Amygdala (tissue), 56 donors: Measurements from ENCODE around the gene MYMK.
A peak's percentile ranks its signal among the peaks of the same experiment; 100 is the strongest.

Source experiments
- DNase-seq, 56 donors: peaks; one replicate each; lab custom pipeline; 2025; lab: John Stamatoyannopoulos, UW

Gene MYMK

GRCh38 chr9:133558191-133559126, 33.7 kb upstream of the MYMK start:
- DNase-seq, result peak in 29 of 56 donors; percentile 15 to 75 (median 43)

DNA sequence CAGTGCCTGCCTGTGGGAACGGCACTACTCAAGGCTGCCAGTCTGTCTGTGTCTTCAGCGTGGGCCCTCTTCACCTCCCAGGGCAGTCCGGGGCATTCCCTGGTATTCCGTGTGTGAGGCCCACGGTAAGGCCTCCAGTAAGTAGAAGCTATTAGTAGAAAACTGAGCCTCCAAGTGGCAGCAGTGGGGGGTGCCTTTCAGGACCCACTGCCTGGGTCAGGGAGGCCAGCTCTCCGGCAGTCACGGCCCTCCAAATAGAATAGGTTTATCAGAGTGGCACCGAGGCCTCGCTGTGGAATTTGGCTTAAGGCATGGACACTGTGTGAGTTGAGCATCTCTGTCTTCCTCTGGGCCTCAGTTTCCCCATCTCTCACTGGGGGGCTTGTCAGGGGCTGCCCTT, 32.8 kb upstream of the MYMK start:
- no peak for DNase-seq

GRCh38 chr9:133556354-133556753, 31.6 kb upstream of the MYMK start:
- DNase-seq, result no peak

DNA sequence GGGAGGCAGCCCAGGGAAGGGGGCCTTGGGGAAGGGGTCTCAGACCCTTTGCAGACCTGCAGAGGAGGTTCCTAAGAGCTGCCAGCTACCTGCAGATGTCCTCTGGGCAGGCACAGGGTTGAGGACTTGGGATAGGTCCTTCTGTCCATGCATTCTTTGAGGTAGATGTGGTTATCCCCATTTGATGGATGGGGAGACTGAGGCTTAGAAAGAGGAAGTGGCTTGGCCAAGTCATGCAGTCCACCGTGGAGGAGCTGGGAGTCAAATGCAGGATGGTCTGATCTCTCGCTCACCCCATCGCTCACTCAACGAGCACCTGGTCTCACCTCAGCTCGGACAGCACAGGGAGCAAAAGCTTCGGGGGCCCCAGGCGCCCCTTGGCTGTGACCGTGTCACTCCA, 30.0 kb upstream of the MYMK start:
- no peak for DNase-seq

GRCh38 chr9:133553973-133554713, 29.4 kb upstream of the MYMK start:
- no peak for DNase-seq

- no peak for DNase-seq
These were observed 28.4 kb upstream of the MYMK start for GRCh38 chr9:133553123-133553522.

DNA sequence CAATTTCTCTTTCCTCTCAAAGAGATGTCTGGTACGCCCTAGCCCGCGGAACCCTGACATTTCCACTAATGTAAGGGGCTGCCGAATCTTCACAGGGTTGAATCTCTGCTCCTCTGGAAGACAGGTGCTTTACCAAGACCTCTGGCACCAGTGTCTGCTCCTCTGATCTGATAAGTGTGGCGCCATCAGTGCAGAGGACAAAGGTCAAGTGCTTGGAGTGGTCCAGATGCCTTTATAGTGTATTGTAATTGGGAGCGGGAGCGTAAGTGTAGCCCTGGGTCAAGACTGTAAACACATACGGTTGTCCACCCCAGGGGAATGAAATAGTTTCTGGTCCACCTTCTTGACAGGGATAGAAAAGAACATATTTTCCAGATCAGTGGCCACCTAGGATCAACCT, 27.5 kb upstream of the MYMK start:
- no peak for DNase-seq

- no peak for DNase-seq
These were observed 26.7 kb upstream of the MYMK start for GRCh38 chr9:133551446-133551845.

DNA sequence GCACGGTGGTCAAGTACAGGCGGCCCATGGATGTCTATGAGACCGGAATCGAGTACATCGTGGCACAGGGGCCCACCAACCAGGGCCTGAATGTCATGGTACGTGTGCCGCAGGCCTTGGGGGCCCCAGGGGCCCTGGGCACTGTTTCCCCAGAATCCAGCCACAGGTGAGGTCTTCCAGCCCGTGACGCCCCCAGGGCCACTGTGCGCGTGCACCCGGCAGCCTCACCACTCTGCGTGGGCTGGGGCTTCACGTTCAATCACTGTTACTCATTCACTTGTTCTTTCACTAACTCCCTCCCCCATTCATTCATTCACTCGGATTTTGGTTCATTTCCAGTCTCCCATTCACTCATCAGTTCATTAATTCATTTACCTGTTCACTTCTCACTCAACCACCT, 22.4 kb upstream of the MYMK start:
- no peak for DNase-seq

DNA sequence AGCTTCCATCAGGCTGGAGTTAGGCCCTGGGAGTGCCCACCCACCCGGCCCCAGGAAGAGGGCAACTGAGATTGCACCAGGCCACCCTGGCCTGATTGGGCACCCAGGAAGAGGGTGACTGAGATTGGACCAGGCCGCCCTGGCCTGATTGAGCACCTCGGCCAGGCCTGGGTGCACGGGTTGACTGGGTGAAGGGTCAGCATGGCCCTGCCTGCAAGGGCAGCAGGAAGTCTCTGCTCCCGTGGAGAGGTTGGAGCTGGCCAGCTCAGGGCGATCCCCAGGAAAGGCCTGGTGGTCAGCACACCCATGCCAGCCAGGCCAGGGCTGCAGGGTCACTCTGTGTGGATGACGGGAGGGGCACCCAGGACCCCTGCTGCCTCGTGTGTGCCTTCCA, 21.5 kb upstream of the MYMK start:
- DNase-seq, result no peak

GRCh38 chr9:133545494-133546286, 20.9 kb upstream of the MYMK start:
- DNase-seq, result no peak

- no peak for DNase-seq
These were observed 19.2 kb upstream of the MYMK start for GRCh38 chr9:133543772-133544467.

- DNase-seq, result no peak
These were observed 17.2 kb upstream of the MYMK start for GRCh38 chr9:133542002-133542401.

GRCh38 chr9:133540698-133541025, 15.9 kb upstream of the MYMK start:
- DNase-seq, result no peak

GRCh38 chr9:133539991-133540697, 15.4 kb upstream of the MYMK start:
- DNase-seq, result peak in 1 of 56 donors; percentile 21

DNA sequence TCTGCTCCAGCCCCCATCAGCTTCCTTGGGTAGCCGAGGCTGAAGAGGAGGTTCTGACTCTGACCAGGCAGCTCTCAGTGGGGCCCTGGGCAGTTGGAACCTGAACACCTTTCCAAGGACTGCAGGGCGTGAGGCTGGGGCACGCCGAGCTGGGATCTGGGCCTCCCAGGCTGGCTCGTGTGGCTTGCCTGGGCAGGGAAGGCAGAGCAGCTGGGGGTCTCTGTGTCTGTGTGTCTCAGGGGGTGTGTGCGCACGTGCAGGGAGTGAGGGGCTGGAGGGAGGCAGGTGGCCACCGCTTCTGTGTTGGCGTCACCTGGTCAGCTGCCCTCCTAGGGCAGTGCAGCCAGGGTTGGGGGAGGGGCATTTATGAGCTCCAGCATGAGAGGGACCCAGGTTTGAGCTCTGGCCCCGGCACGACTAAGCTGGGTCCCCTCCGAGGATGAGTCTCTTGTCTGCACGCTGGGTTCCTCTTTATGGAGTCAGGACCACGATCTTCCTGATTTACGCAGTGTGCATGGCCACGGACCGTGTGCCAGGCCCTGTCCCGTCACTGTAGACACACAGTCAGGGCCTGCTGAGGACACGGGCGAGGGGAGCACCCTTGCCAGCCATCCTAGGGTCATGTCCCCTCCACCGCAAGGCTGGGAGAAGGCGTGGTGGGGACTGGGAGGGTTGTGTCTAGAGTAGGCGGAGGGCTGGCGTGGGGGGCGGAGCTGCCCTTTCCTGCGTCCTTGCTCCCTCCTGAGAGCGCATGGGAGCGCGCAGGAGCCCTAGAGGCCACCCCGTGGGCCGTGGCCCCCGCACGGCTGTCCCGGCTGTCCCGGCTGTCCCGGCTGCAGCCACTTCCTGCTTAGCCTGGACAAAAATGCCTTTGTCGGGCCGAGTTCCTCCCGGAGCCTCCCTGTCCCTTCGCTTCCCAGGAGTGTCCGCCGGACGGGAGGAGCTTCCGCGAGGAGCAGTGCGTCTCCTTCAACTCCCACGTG, 14.4 kb upstream of the MYMK start:
- DNase-seq, result peak in 22 of 56 donors; percentile 13 to 64 (median 38)

- DNase-seq, result no peak
These were observed 13.4 kb upstream of the MYMK start for GRCh38 chr9:133538176-133538575.

DNA sequence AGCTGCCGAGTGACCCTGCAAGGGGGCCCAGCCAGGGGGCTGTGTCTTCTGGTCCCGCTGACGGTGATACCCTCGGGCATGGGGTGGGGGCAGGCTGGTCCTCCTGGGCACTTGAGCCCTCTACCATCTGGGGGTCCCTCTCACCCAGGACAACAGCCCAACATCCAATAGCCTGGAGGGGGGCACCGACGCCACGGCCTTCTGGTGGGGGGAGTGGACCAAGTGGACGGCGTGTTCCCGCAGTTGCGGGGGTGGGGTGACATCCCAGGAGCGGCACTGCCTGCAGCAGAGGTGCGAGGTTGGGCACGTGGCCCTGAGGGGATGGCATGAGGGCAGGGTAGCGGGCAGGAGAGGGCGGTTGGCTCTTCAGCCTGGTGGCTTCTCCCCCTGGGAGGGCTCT, 12.5 kb upstream of the MYMK start:
- no peak for DNase-seq

GRCh38 chr9:133536536-133536935, 11.8 kb upstream of the MYMK start:
- no peak for DNase-seq
